DMS153 treated with DMSO at 0.1 percent for 48 hours (cell line): Measurements from ENCODE around the gene CD44.

Source experiments
- DNase-seq: peaks from one replicate; lab custom pipeline; 2025; ENCODE audit not compliant: unreplicated experiment; lab: John Stamatoyannopoulos, UW

CD44 gene

GRCh38 chr11:35173616-35174566 lies 34.9 kb downstream of the CD44 start:
- no peak for DNase-seq

GRCh38 chr11:35174666-35175065 lies 35.7 kb downstream of the CD44 start:
- DNase-seq, result no peak

- no peak for DNase-seq
Measured at GRCh38 chr11:35177370-35177769, 38.4 kb downstream of the CD44 start.

GRCh38 chr11:35178067-35178805 lies 39.3 kb downstream of the CD44 start:
- no peak for DNase-seq

GRCh38 chr11:35178873-35179272 lies 39.9 kb downstream of the CD44 start:
- DNase-seq, result no peak

- DNase-seq, result no peak
Measured at GRCh38 chr11:35179466-35180135, 40.6 kb downstream of the CD44 start.

GRCh38 chr11:35180317-35181233 lies 41.6 kb downstream of the CD44 start:
- no peak for DNase-seq

GRCh38 chr11:35182317-35182939 lies 43.5 kb downstream of the CD44 start:
- DNase-seq, result no peak

GRCh38 chr11:35183326-35183925 lies 44.5 kb downstream of the CD44 start:
- no peak for DNase-seq

- no peak for DNase-seq
Measured at GRCh38 chr11:35185696-35186095, 46.7 kb downstream of the CD44 start.

- no peak for DNase-seq
Measured at GRCh38 chr11:35187996-35188395, 49.0 kb downstream of the CD44 start.

- no peak for DNase-seq
Measured at GRCh38 chr11:35190804-35191348, 51.9 kb downstream of the CD44 start.

GRCh38 chr11:35192347-35192746 lies 53.4 kb downstream of the CD44 start:
- no peak for DNase-seq

- DNase-seq, result no peak
Measured at GRCh38 chr11:35193767-35194166, 54.8 kb downstream of the CD44 start.

GRCh38 chr11:35197292-35197691 lies 58.3 kb downstream of the CD44 start:
- no peak for DNase-seq

- no peak for DNase-seq
Measured at GRCh38 chr11:35200811-35201341, 61.9 kb downstream of the CD44 start.

- DNase-seq, result no peak
Measured at GRCh38 chr11:35204614-35205013, 65.6 kb downstream of the CD44 start.

- no peak for DNase-seq
Measured at GRCh38 chr11:35206616-35207015, 67.6 kb downstream of the CD44 start.
